Inferior parietal cortex (tissue), 1 donor: ENCODE data around the gene SLC13A1.

Source experiments
- DNase-seq: peaks from one replicate; pipeline ENCODE4 v3.0.0-alpha.2; 2016; ENCODE audit errors: extremely low spot score

The SLC13A1 gene

GRCh38 chr7:123198111-123198510, 1.7 kb downstream of the SLC13A1 start:
- no peak for DNase-seq

DNA sequence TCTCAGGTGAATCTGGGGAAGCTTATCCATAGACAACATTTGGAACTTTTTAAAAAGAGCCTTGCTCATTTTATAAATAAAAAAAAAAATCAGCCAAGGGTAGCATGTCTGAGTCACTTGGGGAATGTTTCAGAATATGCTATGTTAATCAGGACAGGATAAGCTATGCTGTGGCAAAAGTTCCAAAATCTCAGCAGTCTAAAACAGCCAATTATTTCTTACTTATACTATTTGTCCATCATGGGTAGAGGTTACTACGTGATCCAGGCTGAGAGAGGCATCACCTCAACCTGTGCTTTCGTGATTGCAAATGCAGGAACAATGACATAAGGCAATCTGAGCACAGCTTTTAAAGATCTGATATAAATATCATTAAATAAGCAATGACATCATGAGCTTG, 6.5 kb downstream of the SLC13A1 start:
- DNase-seq = no peak

DNA sequence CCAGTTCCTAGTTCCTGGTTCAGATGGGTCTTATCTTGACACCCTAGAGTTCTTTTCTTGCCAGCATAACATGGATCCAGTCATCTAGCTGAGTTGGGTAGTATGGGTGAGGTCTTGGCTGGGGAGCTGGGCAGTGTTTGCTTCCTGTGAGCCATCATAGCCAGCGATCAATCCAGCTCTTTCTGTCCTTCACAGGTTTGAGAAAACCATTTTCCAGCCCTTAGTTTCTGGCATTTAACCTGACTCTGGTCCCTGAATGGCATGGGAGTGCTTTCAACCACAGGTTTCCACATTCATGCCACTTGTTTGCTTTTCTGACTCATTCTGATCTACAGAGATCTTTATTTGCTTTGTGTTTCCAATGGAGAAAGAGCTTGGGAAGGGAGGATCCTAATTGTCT, 8.6 kb downstream of the SLC13A1 start:
- DNase-seq = no peak

GRCh38 chr7:123190109-123190831, 9.5 kb downstream of the SLC13A1 start:
- no peak for DNase-seq

DNA sequence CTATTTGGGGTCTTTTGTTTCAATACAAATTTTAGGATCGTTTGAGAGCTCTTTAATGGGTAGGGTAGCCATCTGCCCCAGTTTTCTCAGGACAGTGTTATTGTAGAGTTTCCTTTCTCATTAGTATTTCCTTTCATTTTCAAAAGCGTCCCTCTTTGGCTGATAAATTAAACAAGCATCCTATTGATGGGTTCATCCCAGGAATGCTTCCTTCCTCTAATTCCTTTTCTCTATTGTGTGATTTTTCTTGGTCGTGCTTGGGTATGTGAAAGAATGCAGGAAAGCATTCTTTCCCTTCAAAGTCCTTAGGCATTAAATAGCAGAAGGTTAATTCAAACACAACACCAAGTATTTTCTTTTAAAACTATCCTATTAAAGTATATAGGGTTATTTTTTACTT, 14.0 kb downstream of the SLC13A1 start:
- no peak for DNase-seq

DNA sequence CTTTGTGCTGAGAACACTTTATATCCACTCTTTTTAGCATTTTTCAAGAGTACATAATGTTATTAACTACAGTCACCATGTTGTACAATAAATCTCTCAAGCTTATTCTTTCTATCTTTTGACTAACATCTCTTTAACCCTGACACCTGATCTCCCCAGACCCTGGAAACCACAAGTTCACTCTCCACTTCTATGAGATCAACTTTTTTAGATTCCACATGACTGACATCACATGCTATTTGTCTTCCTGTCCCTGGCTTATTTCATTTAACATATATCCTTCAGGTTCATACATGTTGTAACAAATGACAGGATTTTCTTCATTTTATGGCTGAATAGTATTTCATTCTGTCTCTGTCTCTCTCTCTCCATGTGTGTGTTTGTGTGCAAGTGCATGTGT, 15.5 kb downstream of the SLC13A1 start:
- no peak for DNase-seq

GRCh38 chr7:123183431-123183830, 16.3 kb downstream of the SLC13A1 start:
- DNase-seq = no peak

DNA sequence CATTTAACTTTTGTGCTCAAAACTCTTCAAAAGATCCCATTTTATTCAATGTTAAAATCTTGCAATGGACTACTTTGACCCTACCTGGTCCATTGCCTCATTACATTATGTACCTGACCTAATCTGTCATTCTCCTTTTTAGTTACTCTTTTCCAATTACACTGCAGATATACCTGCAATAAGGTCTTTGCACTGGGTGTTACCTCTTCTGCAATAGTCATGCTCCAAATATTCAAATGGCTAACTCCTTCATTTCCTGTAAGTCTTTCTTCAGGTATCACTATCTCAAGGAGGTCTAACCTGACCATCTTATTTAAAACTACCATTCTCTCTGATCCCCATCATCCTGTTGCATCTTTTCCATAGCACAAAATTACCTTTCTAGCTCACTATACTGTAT, 22.3 kb downstream of the SLC13A1 start:
- DNase-seq = no peak

GRCh38 chr7:123170333-123171246, 29.2 kb downstream of the SLC13A1 start:
- DNase-seq = no peak

- no peak for DNase-seq
Measured at GRCh38 chr7:123169065-123169464, 30.7 kb downstream of the SLC13A1 start.

DNA sequence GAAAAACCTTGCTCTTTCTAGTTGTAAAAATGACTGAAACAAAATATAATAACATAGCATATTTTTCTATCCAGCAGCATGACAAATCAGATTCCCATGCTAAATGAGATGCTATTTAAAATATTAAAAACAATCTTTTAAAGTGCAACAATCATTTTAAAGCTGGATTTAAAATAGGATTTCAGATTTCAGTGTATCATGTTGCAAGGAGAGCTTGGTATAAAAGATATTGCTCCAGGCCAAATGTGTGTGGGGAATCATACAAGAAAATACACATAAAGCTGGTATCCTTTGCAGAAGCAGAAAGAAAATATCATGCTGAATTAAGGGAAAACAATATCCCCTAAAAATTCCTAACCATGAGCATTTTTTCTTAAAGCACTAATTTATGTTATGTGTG, 42.2 kb downstream of the SLC13A1 start:
- no peak for DNase-seq

DNA sequence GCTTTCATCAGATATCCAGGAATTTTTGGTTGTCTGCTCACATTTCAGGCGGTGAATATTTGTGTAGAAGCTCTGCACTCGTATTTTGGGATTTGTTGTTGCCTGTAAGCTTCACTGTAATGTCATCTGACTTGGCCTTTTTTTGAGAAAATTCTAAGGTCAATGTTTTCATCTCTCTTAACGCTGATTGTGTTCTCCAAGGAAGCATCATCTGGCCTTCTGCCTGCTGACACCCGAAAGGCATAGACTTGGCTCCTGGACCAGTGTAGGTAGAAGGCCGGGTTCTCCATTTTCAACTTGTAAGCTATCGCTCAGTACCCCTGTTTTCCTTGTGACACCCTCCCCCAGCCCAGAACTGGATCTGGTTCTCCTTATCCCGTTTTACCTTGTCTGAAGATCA, 44.2 kb downstream of the SLC13A1 start:
- DNase-seq = no peak

DNA sequence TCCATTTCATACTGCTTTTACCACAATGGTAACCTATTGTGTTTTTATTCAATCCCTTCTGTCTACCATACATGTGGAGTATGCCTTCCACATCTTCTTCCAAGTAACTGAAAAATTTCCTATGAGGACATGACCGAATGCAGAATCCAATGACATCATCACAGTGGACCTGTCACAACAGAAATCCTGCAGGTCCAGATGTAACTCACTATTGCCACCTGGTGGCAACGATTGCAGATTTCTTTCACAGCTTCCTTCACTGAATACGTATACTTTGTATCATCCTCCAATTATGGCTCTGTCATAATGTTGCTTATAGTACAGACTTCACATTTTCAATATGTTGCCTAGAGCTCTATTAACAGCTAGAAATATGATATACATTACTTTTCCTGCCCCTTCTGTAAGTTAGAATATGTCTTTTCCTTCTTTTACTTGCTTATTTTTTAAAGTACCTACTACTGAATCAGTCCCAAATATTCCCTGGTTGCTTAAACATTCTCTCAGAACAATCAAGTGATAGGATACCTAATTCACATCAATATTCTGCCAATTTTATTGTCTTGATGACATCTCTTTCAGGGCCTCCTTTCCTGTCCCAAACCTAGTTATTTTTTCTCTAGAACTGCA, 45.4 kb downstream of the SLC13A1 start:
- peak; percentile 94 for DNase-seq

- no peak for DNase-seq
Measured at GRCh38 chr7:123151443-123151842, 48.3 kb downstream of the SLC13A1 start.

DNA sequence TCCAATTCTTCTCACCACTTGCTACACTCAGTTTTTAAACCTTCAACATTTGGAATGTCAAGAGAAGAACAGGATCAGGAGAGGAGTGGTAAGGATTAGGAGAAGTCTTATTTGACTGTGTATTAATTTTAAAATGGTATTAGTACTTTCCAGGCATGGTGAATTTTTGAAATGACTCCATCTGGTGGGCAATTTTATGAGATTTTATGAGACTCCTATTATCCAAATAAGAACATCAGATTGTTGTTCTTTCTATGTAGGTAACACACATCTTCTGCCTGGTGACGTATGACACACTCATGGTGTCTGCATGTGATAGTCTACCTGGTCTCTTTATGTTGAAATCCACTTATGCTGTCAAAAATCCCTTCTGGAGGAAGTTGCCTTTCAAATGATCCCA, 51.0 kb downstream of the SLC13A1 start:
- no peak for DNase-seq

- DNase-seq = no peak
Measured at GRCh38 chr7:123143252-123144006, 56.3 kb downstream of the SLC13A1 start.

- no peak for DNase-seq
Measured at GRCh38 chr7:123140561-123140960, 59.2 kb downstream of the SLC13A1 start.

GRCh38 chr7:123135960-123136359, 63.8 kb downstream of the SLC13A1 start:
- DNase-seq = no peak

DNA sequence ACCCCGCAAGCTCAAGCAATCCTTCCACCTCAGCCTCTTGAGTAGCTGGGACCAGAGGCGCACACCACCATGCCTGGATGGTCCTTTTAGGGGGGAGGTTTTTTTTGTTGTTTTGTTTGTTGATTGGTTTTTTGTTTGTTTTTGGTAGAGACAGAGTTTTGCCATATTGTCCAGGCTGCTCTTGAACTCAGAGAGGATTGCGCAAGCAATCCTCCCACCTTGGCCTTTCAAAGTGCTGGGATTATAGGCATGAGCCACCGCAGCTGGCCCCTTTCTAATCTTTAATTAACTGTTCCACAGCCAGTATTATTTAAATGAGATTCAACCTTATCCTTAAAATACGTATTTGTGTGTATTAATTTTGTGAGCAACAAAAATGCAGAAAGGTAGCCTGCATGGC, 65.8 kb downstream of the SLC13A1 start:
- DNase-seq = no peak

- no peak for DNase-seq
Measured at GRCh38 chr7:123131961-123132360, 67.8 kb downstream of the SLC13A1 start.

DNA sequence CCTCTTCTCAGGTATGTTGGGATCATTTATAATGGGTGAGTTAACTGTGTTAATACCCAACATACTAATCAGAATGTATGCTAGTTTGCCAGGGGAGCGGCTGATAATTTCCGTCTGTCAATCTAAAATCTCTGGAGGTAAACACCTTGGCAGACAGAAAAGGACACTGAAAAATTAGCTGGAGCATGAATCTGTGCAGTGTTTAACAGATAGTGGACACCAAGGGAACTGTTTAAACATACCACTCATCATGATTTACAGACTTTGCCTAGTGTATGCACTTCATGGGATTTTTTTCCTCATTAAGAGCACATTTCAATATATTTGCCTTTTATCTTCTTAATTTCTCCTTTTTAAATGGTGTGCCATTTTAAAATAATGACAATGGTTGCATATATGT, 68.2 kb downstream of the SLC13A1 start:
- no peak for DNase-seq

GRCh38 chr7:123131140-123131539, 68.6 kb downstream of the SLC13A1 start:
- no peak for DNase-seq
